HG02571 (cell line): ENCODE results near the gene ZNF337.
"Not testable (repeated sequence)": the region's sequence is repeated elsewhere in the genome, so short reads cannot be mapped to it uniquely, and the experiment has no call there.

ENCODE experiments used
- ATAC-seq: cut with Tn5 transposase; IDR thresholded peaks from one replicate; pipeline ENCODE4 v1.9.1; 2021; ENCODE audit warnings: mild to moderate bottlenecking, moderate library complexity; ENCODE audit not compliant: unreplicated experiment

ZNF337 gene

DNA sequence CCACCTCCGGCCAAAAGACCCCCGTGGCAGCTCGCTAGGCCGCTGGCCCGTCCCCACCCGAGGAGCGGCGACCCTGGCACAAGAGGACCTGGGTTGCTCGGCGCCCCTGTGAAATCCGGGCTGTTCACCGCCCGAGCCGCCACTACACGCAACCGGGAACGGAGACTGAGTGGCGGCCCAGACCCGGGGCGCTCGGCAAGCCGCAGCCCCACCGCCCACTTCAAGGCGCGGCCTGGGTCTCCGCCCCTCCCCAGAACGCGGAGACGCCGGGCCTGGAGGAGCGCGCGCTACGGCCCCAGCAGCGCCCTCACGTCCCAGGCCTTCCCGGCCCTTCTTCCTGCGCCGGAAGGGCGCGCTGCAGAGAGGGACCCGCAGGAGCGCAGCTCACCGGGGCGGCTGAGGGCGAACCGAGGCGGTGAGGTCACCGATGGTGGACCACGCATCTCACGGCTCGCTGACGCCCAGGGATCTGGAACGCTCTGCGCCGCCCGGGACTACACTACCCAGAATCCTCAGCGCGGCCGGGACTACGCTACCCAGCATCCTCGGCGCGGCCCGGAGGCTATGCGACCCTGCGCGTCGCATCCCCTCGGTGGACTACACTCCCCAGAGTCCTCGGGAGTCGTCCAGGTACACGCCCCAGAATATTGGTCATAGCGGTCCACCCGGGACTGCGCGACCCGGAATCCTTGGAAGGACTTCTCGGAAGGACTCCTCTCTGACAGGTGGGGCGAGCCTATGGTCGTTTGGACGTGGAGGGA, at the start of gene ZNF337:
ZNF337 (minus strand) TSS at position 483 of the 761 bp plus-strand sequence. CDS start 10,436 bp downstream, outside the sequence.
- peak; percentile 97 for ATAC-seq

DNA sequence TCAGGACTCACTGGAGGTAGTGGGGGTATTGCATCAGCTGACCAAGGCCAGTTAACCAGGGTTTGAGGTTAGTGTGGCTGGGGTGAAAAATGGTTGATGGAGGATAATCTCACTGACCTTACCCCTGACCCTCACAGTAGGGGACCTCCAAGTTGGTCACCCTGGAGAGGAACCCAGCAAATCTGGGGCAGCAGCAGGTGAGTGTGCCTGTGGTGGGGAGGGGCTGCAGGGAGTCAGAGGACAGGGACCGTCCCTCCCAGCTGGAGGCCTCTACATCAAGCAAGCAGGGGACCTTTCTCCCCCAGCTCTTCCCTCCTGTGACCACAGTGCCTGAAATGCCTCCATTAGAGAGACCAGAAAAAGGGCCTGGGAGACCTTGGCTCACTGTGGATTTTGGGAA, 49.1 kb upstream of the ZNF337 start:
- ATAC-seq = no peak

DNA sequence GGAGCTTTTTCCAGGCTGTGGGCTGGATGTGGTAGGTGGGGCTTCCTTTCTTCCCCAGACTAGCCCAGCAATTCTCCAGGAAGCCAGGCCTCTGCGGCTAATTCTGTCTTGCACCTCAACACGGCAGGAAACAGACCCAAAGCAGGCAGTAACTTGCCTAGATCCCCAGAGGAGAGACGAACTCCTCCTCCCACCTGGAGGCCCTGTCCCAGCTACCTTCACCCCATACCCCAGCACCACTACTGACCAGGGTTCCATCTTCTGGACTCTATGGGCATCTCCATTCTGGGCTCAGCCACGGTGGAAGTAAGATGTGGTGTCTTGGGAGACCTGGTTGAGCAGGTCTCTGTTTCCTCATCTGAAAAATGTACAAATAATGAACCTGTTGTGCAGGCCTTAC, 48.4 kb upstream of the ZNF337 start:
- no peak for ATAC-seq

GRCh38 chr20:25744261-25744660, 47.6 kb upstream of the ZNF337 start:
- no peak for ATAC-seq

DNA sequence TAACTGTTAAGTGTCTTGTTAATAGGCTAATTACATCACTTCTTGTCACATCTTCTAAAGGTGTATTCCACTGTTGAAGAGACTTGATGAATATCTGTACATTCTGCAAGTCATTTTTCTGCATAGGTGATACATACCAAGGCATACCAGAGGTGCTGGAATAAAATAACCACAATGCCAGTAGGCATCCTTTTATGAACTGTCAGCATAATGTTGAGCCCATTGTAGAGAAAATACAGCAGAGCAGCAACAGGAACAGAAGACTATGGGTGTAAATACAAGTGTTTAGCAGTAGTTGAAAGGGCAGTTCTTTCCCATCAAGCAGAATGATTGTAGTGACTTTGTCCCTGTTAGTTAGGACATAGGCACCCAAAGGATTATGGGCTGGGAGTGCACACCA, 44.4 kb upstream of the ZNF337 start:
- ATAC-seq = no peak

GRCh38 chr20:25739615-25740320, 43.1 kb upstream of the ZNF337 start:
- ATAC-seq = no peak

DNA sequence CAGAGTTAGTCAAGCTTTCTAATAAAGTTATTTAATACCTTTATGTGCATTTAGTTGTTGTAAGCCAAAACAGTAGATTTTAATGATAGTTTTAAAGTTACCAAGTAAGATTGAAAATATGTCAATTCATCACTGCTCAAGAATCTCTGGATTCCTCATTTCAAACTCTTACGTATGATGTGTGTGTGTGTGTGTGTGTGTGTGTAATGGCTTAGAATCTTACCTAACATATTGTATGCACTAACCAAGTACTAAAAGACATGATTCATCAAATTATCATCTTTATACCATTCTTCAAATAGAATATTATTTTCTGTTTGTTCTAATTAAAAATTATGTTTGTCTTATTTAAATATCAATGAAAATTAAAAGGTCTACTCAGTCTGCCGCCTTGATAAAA, 41.5 kb upstream of the ZNF337 start:
- ATAC-seq = no peak

- ATAC-seq = no peak
These were observed 37.2 kb upstream of the ZNF337 start for GRCh38 chr20:25733903-25734302.

GRCh38 chr20:25730862-25731261, 34.2 kb upstream of the ZNF337 start:
- no peak for ATAC-seq

DNA sequence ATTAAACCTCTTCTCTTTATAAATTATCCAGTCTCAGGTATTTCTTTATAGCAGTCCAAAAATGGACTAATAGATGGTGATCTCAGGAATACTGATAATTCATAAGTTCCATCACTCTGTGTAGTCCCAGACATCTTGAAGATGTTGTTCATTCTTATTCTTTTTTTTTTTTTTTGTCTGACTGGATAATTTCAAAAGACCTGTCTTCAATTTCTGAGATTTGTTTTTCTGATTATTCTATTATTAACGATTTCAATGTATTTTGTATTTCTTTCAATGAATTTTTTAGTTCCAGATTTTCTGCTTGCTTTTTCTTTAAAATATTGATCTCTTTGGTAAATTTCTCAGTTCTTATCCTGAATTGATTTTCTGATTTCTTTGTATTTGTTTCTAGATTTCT, 29.7 kb upstream of the ZNF337 start:
- ATAC-seq = no peak

GRCh38 chr20:25725639-25726038, 29.0 kb upstream of the ZNF337 start:
- ATAC-seq = no peak

DNA sequence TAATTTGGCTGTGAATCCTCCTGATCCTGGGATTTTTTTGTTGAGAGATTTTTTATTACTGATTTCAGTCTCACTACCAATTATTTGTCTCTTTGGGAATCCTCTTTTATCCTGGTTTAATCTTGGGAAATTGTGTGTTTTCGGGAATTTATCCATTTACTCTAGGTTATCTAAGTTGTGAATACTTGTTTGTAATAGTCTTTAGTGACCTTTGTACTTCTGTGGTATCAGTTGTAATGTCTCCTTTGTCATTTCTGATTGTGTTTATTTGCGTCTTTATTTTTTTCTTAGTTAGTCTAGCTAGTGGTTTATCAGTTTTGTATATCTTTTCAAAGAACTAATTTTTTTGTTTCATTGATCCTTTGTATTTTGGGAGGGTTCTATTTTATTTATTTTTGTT, 27.3 kb upstream of the ZNF337 start:
- ATAC-seq = no peak

- no peak for ATAC-seq
These were observed 23.6 kb upstream of the ZNF337 start for GRCh38 chr20:25720285-25720684.

DNA sequence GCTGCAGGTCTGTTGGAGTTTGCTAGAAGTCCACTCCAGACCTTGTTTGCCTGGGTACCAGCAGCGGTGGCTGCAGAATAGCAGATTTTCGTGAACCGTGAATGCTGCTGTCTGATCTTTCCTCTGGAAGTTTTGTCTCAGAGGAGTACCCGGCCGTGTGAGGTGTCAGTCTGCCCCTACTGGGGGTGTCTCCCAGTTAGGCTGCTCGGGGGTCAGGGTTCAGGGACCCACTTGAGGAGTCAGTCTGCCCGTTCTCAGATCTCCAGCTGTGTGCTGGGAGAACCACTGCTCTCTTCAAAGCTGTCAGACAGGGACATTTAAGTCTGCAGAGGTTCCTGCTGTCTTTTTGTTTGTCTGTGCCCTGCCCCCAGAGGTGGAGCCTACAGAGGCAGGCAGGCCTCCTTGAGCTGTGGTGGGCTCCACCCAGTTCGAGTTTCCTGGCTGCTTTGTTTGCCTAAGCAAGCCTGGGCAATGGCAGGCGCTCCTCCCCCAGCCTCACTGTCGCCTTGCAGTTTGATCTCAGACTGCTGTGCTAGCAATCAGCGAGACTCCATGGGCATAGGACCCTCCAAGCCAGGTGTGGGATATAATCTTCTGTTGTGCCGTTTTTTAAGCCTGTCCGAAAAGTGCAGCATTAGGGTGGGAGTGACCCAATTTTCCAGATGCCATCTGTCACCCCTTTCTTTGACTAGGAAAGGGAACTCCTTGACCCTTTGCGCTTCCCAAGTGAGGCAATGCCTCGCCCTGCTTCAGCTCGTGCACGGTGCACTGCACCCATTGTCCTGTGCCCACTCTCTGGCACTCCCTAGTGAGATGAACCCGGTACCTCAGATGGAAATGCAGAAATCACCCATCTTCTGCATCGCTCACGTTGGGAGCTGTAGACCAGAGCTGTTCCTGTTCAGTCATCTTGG, 22.5 kb upstream of the ZNF337 start:
- ATAC-seq = not testable (repeated sequence)

GRCh38 chr20:25707695-25708094, 11.0 kb upstream of the ZNF337 start:
- ATAC-seq = no peak

DNA sequence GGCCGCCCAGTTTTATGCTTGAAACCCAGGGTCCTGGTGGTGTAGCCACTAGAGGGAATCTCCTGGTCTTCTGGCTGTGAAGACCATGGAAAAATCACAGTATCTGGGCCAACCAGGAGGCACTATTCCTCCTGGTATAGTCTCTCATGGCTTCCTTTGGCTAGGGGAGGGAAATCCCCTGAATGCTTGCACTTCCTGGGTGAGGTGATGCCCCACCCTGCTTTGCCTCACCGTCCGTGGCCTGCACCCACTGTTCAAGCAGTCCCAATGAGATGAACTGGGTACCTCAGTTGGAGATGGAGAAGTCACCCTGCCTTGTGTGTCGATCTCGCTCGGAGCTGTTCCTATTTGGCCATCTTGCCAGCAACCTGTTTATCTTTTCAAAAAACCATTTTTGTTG, 10.1 kb upstream of the ZNF337 start:
- no peak for ATAC-seq

DNA sequence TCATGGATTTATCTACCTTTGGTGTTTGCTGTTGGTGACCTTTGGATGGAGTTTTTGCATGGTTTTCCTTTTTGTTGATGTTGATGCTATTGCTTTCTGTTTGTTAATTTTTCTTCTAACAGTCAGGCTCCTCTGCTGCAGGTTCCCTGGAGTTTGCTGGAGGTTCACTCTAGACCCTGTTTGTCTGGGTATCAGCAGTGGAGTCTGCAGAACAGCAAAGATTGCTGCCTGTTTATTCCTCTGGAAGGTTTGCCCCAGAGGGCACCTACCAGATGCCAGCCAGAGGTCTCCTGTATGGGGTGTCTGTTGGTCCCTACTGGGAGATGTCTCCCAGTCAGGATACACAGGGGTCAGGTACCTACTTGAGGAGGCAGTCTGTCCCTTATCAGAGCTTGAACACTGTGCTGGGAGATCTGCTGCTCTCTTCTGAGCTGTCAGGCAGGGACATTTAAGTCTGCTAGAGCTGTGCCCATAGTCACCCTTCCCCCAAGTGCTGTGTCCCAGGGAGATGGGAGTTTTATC, 9.2 kb upstream of the ZNF337 start:
- no peak for ATAC-seq

DNA sequence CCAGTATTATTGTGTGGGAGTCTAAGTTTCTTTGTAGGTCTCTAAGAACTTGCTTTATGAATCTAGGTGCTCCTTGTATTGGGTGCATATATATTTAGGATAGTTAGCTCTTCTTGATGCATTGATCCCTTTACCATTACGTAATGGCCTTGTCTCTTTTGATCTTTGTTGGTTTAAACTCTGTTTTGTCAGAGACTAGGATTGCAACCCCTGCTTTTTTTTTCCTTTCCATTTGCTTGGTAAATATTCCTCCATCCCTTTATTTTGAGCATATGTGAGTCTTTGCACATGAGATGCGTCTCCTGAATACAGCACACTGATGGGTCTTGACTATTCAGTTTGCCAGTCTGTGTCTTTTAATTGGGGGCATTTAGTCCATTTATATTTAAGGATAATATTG, 7.7 kb upstream of the ZNF337 start:
- not testable (repeated sequence) for ATAC-seq

DNA sequence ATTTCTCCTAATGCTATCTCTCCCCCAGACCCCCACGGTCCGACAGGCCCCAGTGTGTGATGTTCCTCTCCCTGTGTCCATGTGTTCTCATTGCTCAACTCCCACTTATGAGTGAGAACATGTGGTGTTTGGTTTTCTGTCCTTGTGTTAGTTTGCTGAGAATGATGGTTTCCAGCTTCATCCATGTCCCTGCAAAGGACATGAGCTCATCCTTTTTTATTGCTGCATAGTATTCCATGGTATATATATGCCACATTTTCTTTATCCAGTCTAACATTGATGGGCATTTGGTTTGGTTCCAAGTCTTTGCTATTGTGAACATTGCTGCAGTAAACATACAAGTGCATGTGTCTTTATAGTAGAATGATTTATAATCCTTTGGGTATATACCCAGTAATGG, 4.2 kb upstream of the ZNF337 start:
- ATAC-seq = not testable (repeated sequence)

DNA sequence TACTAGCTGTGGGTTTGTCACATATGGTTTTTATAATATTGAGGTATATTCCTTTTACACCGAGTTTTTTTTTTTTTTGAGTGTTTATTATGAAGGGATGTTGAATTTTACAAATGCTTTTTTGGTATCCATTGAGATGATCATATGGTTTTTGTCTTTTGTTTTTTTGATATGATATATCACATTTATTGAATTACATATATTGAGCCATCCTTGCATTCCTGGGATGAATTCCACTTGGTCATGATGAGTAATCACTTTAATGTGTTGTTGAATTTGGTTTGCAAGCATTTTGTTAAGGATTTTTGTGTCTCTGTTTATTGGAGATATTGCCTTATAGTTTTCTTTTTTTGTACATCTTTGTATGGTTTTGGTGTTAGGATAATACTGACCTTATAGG, 3.3 kb upstream of the ZNF337 start:
- ATAC-seq = no peak

- ATAC-seq = no peak
These were observed 436 bp upstream of the ZNF337 start for GRCh38 chr20:25697132-25697446.
